Measurements from ENCODE around the gene SDR9C7.
"Not testable (repeated sequence)": the region's sequence is repeated elsewhere in the genome, so short reads cannot be mapped to it uniquely, and the experiment has no call there.

Gene SDR9C7

DNA sequence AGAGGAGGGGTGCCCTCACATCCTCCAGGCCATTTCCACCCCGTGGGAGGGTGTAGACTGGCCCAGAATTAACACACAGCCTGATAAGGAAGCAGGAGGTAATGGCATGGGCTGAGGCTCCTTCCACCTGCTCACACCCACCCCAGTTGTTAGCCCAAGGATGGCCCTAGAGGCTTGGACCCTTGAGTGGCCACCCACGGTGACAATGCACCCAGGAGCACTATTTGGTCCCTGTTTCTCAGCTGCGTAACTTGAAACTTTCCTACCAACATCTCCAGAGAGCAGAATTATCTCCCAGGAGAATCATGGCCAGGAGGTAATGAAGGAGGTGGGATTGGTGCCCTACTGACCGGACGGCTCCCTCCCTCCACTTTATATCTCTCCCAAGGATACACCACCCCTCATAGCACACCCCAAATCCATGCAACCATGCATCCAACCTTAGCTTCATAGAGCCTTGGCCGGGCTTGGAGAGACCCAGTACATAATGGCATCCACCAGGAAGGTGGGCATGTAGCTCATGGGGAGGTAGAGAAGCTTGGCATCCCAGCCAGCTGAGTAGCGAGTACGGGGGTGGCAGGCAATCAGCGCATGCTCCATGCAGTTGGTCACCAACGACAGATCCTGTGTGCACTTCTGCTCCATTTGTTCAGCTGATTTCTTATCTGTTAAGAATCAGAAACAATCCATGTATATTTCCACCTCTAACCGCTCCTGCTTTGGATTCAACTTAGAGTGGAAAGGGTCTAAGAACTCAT is 17.6 kb upstream of the SDR9C7 start:
- DNase-seq: no peak

GRCh38 chr12:56948881-56949280 is 14.7 kb upstream of the SDR9C7 start:
- no peak for DNase-seq

DNA sequence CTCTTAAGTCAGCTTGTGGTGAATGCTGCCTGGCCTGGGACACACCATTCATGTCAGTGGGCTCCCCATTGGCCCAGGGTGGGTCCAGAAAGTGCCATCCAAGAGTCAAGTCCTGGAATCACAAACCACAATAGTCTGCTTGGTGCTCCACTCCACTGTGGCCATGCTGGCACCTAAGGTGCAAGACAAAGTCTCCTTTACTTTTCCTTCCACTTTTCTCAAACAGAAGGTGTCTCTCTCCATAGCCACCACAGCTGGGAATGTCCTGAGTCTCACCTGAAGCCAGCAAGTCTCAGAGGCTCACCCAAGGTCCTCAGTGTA is 14.2 kb upstream of the SDR9C7 start:
- DNase-seq: no peak

- DNase-seq: no peak
These were observed 13.6 kb upstream of the SDR9C7 start for GRCh38 chr12:56947633-56948456.

DNA sequence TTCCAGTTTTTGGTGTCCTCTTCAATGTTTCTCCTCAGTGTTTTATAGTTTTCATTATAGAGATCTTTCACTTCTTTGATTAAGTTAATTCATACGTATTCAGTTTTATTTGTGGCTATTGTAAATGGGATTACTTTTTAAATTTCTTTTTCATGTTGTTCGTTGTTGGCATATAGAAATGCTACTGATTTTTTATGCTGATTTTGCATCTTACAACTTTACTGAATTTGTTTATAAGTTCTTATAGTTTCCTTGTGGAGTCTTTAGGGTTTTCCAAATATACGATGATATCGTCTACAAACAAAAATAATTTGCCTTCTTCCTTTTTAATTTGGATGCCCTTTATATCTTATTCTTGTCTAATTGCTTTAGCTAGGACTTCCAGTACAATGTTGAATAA is 9.7 kb upstream of the SDR9C7 start:
- DNase-seq: no peak

GRCh38 chr12:56943374-56943773 is 9.2 kb upstream of the SDR9C7 start:
- DNase-seq: not testable (repeated sequence)

DNA sequence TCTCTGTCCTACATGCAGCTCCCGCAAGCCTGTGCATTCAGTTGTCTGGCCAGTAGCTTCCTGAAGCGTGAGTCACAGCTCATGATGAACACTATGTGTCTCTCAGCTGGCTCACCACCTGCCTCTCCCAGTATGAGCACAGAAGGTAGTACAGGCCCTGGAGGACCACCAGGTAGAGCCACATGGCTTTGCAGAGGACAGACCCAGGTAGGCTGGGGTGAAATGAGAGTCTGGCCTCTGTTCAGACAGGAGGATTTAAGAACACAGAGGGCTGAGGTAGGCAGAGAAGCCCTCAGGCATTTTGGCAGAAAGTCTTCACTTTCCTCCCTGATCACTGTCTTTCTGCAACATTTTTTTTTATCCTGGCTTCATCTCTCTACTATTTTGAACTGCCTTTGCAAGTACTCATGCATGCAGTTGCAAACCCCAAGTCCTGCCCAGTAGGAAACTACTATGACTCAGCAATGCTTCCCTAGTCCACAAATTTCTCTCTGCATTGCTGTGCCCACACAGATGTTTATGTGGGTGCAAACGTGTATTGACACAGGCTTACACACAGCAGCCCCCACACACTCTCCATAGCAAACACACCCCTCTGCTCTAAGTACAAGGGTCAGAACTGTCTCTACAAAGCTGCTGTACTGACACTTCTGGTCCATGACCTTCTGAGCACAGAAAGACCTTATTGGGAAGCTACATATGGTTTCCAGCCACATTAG is 7.2 kb upstream of the SDR9C7 start:
- no peak for DNase-seq

- not testable (repeated sequence) for DNase-seq
These were observed 6.7 kb upstream of the SDR9C7 start for GRCh38 chr12:56940942-56941298.

- no peak for DNase-seq
These were observed 1.5 kb upstream of the SDR9C7 start for GRCh38 chr12:56935752-56936151.

DNA sequence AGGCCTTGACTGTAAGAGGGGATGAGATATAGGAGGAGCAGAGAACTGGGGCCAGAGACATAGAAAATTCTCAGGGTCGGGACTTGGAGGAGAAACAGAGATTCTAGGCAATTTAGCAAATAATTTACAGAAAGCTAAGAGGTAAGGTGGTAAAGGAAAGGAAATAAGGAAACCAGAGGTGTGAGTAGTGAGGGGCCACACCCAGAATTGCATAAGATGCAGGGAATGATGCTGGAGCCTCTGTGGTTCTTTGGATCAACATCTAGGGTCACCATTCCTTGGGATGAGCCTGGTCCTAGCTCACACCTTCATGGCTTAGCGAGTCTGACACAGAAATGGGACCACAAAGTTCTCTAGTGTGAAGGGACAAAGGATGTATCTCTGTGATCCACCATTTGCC is 949 bp upstream of the SDR9C7 start:
- DNase-seq: no peak

DNA sequence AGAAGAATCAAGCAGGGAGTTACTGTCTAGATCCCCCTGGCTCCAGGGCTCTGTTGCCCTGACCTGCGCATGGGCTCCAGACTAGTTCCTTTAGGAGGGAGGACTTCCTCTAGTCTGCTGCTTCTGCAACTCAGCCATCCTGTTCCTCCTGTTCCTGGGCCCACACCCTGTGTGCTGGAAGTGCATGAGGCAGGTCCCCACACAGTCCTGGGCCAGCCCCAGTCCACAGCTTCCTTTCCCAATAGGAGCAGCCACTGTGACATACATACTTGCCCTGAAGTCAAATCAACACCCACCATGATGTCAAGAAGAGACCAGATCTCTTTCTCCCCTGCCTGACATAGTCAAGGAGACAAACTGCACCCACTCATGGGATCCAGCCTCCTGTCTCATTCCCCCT is 1.3 kb downstream of the SDR9C7 start:
- no peak for DNase-seq

- no peak for DNase-seq
These were observed 2.1 kb downstream of the SDR9C7 start for GRCh38 chr12:56932146-56932545.

- no peak for DNase-seq
These were observed 2.7 kb downstream of the SDR9C7 start for GRCh38 chr12:56931474-56931978.

DNA sequence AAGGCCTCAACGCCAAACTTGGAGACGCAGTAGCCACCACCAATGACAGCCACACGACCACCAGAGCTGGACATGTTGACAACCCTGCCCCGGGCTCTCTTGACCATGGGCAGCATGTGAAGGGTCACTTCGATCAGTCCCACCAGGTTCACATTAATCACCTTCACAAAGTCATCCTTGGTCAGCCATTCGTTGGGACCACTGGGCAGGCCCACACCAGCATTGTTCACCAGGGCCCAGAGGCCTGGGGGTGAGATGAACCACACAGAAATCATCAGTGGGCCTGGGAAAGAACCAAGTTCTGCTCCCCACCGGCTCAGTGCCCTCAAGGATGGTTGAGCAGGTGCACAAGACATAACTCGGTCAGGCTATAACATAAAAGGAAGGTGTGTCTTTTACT is 4.0 kb downstream of the SDR9C7 start:
- no peak for DNase-seq

DNA sequence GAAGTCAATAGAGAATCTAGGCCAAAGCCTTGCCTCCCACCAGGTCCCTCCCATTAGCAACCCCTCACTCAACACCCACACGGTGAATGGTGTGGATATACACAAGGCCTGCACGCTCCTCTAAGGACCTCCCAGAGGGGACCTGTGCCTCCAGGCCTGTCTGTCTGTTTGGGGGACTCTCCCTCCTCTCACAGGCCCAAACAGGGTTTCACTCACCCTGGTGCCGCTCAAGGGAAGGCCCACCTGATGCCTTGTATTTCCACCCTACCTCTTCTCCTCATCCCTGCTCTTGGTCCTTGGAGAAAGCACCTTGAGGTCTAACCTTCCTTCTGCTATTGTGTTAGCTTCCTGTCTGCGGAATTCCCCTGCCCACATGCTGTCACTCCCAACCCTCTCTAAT is 4.4 kb downstream of the SDR9C7 start:
- DNase-seq: no peak

DNA sequence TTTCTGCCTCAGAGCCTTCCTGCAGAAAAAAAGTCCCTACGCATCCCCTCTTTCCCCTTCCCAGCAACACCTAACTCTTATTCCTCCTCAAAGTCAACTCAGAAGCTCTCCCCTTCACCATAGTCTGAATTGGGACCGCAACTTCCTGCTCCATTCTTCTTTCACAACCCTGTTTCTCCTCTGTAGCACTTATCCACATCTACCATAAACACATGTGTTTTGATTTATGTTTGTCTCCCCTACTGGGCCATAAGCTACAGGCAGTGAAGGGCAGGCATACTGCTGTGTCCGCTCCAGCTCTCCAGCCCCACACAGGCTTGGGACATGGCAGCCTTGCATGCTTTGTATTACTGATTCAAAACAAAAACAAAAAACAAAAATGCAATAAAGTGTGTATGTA is 5.9 kb downstream of the SDR9C7 start:
- no peak for DNase-seq

GRCh38 chr12:56927281-56927680 is 6.9 kb downstream of the SDR9C7 start:
- no peak for DNase-seq

DNA sequence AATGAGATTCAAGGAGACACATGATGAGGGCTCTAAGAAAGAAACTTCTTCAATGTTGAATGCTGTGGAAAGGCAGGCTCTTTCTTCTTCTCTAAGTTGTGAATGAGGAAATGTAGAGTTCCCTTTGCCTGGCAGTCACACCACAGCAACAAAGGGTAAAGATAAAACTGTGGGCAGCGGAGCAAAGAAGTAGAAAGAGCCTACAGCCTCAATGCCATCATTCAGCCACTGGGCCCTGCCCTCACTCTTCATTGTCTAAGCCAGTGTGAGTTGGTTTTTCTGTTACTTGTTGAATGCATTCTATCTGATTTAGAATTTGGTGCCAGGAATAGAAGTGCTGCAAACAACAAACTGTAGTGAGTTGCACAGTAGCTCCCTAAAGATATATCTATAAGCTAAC is 12.2 kb downstream of the SDR9C7 start:
- no peak for DNase-seq

- DNase-seq: no peak
These were observed 12.9 kb downstream of the SDR9C7 start for GRCh38 chr12:56921346-56921745.

DNA sequence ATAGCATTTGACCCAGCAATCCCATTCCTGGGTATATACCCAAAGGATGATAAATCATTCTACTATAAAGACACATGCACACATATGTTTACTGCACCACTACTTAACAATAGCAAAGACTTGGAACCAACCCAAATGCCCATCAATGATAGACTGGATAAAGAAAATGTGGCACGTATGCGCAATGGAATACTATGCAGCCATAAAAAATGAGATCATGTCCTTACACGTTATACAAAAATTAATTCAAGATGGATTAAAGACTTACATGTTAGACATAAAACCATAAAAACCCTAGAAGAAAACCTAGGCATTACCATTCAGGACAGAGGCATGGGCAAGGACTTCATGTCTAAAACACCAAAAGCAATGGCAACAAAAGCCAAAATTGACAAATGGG is 16.1 kb downstream of the SDR9C7 start:
- DNase-seq: not testable (repeated sequence)

DNA sequence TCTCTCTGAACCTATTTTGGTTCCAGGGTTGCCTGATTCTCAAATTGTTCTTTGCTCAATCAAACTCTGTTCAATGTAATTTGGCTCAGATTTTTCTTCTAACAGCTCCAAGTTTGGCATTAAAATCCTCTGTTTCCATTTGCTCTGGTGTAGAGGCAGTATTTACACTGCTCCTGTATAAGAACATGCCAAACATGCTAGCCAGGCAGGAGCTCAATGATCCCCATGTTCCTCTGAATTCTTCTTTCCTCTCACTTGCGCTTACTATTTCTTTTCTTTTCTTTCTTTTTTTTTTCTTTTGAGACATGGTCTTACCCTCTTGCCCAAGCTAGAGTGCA is 17.2 kb downstream of the SDR9C7 start:
- DNase-seq: no peak

DNA sequence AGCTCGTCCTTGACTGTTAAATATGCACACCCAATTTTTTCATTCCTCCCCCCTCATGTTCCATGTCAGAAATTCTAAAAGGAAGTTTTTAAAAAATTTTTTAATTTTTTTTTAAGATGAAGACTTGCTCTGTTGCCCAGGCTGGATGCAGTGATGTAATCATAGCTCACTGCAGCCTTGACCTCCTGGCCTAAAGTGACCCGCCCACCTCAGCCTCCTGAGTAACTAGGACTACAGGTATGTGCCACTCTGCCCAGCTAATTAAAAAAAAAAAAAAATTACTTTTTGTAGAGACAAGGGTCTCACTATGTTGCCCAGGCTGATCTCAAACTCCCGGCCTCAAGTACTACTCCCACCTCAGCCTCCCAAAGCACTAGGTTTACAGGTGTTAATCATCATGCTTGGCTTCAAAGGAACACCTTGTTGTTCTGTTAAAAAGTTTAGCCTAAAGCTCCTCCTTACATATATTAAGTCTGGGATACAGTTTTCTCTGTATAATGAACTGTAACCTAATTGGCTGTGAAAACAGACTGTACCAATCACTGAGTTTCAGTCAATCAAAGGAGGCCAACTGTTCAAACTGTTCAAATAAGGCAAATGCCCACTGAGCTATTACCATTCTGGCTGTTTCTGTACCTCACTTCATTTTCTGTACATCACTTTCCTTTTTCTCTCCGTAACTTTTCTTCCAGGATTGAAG is 17.8 kb downstream of the SDR9C7 start:
- no peak for DNase-seq

- no peak for DNase-seq
These were observed 19.5 kb downstream of the SDR9C7 start for GRCh38 chr12:56914724-56915123.
